ENCODE results near the gene TMEM247. TPM values are rescaled to one million over a fixed set of nuclear protein-coding genes. Genes with fewer than 3 reads are reported as not detected.

TMEM247 gene
- polyA plus RNA-seq, 1 of the 3 experiments (the other 2 are of a cell fraction) = not detected

DNA sequence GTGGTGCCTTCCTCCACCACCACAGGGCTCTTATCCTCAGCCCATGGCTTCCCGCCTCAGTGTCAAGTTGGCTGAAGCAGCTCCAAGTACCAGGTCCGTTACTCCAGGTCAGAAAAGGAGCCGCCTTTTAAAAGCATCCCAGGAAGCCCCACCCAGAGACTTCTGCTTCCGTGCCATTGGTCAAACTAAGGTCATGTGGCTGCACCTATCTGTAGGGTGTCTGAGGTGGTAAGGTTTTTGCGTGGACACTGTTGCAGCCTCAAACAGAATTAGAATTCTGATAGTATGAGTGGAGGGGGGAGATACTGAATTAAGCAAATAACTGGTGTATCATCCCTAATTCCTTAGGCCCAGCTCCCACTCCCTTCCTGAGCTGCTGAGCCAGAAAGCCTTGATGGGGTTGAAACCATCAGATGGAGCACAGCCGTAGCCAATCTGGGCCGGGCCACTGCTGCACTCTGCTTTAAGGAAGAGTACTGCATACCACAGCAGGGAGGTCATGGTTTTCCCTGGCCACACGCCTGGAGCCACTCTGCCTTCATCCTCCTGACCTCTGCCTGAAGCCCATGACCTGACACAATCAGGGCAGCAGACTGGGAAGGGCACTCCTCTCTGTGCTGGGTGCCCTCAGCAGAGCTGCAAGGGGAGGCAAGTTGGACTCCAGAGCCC, 8.4 kb downstream of the TMEM247 start (continued):
- TF ChIP-seq, protein P1, sequence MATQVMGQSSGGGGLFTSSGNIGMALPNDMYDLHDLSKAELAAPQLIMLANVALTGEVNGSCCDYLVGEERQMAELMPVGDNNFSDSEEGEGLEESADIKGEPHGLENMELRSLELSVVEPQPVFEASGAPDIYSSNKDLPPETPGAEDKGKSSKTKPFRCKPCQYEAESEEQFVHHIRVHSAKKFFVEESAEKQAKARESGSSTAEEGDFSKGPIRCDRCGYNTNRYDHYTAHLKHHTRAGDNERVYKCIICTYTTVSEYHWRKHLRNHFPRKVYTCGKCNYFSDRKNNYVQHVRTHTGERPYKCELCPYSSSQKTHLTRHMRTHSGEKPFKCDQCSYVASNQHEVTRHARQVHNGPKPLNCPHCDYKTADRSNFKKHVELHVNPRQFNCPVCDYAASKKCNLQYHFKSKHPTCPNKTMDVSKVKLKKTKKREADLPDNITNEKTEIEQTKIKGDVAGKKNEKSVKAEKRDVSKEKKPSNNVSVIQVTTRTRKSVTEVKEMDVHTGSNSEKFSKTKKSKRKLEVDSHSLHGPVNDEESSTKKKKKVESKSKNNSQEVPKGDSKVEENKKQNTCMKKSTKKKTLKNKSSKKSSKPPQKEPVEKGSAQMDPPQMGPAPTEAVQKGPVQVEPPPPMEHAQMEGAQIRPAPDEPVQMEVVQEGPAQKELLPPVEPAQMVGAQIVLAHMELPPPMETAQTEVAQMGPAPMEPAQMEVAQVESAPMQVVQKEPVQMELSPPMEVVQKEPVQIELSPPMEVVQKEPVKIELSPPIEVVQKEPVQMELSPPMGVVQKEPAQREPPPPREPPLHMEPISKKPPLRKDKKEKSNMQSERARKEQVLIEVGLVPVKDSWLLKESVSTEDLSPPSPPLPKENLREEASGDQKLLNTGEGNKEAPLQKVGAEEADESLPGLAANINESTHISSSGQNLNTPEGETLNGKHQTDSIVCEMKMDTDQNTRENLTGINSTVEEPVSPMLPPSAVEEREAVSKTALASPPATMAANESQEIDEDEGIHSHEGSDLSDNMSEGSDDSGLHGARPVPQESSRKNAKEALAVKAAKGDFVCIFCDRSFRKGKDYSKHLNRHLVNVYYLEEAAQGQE (IDR thresholded peaks at IDR 0.05; ENCODE audit: low read depth, low read length) = no peak
- no peak for TF ChIP-seq NRF1 (IDR thresholded peaks at IDR 0.05; ENCODE audit: low read depth, low read length)
- TF ChIP-seq, protein P2, sequence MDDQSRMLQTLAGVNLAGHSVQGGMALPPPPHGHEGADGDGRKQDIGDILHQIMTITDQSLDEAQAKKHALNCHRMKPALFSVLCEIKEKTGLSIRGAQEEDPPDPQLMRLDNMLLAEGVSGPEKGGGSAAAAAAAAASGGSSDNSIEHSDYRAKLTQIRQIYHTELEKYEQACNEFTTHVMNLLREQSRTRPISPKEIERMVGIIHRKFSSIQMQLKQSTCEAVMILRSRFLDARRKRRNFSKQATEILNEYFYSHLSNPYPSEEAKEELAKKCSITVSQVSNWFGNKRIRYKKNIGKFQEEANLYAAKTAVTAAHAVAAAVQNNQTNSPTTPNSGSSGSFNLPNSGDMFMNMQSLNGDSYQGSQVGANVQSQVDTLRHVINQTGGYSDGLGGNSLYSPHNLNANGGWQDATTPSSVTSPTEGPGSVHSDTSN (IDR thresholded peaks at IDR 0.05) = peak; percentile 43; the same call in 1 of the 2 replicates
- TF ChIP-seq MEF2A (IDR thresholded peaks at IDR 0.05; ENCODE audit: borderline replicate concordance, low read depth) = no peak
- TF ChIP-seq RAD21 (IDR thresholded peaks at IDR 0.05; ENCODE audit: low read length) = no peak
- TF ChIP-seq FOXJ3 (CRISPR knock-in tag; IDR thresholded peaks at IDR 0.05) = no peak
- peak; percentile 80 for TF ChIP-seq NFIC (IDR thresholded peaks at IDR 0.05; ENCODE audit: borderline replicate concordance)
- no peak for TF ChIP-seq YY1 (IDR thresholded peaks at IDR 0.05; ENCODE audit: low read depth)
- no peak for TF ChIP-seq RFX5 (IDR thresholded peaks at IDR 0.05; ENCODE audit: low read length)
- TF ChIP-seq, protein P3, sequence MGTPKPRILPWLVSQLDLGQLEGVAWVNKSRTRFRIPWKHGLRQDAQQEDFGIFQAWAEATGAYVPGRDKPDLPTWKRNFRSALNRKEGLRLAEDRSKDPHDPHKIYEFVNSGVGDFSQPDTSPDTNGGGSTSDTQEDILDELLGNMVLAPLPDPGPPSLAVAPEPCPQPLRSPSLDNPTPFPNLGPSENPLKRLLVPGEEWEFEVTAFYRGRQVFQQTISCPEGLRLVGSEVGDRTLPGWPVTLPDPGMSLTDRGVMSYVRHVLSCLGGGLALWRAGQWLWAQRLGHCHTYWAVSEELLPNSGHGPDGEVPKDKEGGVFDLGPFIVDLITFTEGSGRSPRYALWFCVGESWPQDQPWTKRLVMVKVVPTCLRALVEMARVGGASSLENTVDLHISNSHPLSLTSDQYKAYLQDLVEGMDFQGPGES (IDR thresholded peaks at IDR 0.05; ENCODE audit: low read depth, low read length) = no peak
- peak; percentile 96 for TF ChIP-seq RXRA (IDR thresholded peaks at IDR 0.05; ENCODE audit: borderline replicate concordance, low read depth)
- TF ChIP-seq FOXM1 (IDR thresholded peaks at IDR 0.05; ENCODE audit: low read depth) = no peak
- no peak for TF ChIP-seq EZH2phosphoT487 (IDR thresholded peaks at IDR 0.05; ENCODE audit: borderline replicate concordance, low read depth)
- peak; percentile 36; the same call in 1 of the 2 replicates for TF ChIP-seq FOSL2 (IDR thresholded peaks at IDR 0.05; ENCODE audit: borderline replicate concordance, low read depth)
- peak; percentile 30; the same call in 1 of the 2 replicates for TF ChIP-seq TAF1 (IDR thresholded peaks at IDR 0.05; ENCODE audit: borderline replicate concordance, low read depth, low read length)
- no peak for TF ChIP-seq GATA2 (CRISPR knock-in tag; IDR thresholded peaks at IDR 0.05)
- no peak for TF ChIP-seq ELF1 (IDR thresholded peaks at IDR 0.05)
- TF ChIP-seq, protein P4, sequence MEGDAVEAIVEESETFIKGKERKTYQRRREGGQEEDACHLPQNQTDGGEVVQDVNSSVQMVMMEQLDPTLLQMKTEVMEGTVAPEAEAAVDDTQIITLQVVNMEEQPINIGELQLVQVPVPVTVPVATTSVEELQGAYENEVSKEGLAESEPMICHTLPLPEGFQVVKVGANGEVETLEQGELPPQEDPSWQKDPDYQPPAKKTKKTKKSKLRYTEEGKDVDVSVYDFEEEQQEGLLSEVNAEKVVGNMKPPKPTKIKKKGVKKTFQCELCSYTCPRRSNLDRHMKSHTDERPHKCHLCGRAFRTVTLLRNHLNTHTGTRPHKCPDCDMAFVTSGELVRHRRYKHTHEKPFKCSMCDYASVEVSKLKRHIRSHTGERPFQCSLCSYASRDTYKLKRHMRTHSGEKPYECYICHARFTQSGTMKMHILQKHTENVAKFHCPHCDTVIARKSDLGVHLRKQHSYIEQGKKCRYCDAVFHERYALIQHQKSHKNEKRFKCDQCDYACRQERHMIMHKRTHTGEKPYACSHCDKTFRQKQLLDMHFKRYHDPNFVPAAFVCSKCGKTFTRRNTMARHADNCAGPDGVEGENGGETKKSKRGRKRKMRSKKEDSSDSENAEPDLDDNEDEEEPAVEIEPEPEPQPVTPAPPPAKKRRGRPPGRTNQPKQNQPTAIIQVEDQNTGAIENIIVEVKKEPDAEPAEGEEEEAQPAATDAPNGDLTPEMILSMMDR (IDR thresholded peaks at IDR 0.05) = no peak

Data from SK-N-SH (cell line).